ENCODE measurements around the gene PLK5.

PLK5 gene

GRCh38 chr19:1577090-1577928 is 53.4 kb downstream of the PLK5 start:
- DNase-seq (ENCODE audit: low read depth in 2 of 2) = no peak

DNA sequence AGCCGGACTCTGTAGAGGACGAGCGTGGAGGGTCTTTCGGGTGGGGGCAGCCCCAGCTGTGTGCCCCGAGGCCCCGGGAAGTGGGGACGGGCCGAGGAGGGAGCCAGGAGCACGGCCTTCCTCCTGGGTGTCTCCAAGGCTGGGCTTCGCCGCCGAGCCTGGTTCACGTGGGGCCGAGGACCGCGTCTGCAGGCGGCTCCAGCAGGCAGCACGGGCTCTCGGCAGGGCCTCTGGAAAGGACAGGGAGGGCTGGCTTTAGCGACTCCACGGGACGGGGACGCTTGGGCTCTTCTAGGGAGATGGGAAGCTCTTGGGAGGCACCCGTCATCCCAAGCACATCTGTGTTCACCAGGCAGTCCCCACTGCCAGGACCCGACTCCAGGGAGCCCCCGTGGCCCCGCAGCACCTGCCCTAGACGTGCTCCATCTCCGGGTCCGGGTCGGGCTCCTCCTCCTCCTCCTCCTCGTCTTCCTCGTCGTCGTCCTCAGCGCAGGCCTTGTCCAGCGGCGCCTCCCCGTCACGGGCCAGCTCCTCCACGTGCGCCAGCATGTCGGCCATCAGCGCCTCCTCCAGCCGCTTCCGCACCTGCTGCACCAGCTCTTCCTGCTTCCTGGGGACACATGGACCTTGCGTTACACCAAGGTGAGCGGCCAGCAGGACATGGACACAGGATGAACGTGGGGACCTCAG is 54.2 kb downstream of the PLK5 start:
- DNase-seq (ENCODE audit: low read depth in 2 of 2) = no peak

DNA sequence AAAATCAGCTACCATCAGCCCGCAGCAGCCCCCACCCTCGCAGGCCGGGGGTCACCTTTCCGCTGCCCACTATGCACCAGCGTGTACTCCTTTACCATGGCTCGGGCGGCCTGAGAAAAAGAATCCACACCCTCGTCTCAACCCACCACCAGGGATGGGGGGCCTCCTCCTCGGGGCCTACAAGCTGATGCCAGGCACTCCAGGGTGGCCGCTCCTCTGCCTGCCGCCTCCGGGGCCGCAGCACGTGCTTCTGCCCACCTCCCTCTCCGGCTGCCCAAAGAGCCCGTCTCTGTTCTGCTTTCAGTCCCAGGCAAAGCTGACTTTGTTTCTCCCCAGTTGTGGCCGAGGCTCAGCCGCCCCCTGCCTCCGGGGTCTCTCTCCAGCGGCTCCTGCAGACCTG is 55.3 kb downstream of the PLK5 start:
- DNase-seq (ENCODE audit: low read depth in 2 of 2) = no peak

GRCh38 chr19:1580382-1580781 is 56.5 kb downstream of the PLK5 start:
- DNase-seq (ENCODE audit: low read depth in 2 of 2) = no peak

DNA sequence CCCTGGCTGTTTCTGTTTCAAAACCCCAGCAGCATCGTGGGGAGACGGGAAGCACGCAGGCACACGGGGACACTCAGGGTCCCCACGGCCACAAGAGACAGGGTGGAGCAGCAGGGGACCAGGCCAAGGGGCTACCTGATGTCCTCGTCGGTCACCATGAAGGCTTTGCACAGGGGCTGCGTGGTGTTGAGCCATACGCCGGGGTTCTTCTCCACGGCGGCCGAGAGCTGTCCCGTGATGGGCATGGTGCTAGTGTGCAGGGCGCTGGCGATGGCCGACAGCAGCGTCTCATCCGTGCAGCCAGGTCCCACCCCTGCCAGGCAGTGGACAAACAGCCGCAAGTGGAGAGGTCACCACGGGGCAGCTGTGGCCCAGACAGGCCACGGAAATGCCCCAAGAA is 57.1 kb downstream of the PLK5 start:
- DNase-seq (ENCODE audit: low read depth in 2 of 2) = no peak

DNA sequence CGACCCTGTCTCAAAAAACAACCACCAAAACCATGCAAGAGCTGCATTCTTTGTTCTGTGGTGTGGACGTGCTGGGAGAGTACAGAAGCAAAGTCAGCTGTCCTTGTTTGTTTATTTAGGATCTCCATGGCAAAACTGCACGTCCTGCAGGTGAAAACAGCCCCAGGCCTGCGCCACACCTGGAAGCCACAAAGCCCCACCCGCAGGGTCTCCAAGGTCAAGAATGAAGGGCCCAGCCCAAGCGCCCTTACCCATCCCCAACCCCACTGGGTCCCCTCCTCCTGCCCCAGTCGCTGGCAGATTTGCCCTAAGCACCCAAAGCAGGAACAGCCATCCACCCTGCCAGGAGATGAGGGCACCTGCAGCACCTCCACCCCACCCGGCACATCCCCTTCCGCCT is 58.3 kb downstream of the PLK5 start:
- DNase-seq (ENCODE audit: low read depth in 2 of 2) = no peak

- DNase-seq (ENCODE audit: low read depth in 2 of 2) = no peak
These were observed 60.8 kb downstream of the PLK5 start for GRCh38 chr19:1584500-1585242.

GRCh38 chr19:1585243-1585580 is 61.3 kb downstream of the PLK5 start:
- no peak for DNase-seq (ENCODE audit: low read depth in 2 of 2)

Data from activated CD8-positive, alpha-beta memory T cell treated with anti-CD3 and anti-CD28 coated beads for 4 hours (primary cell).